ENCODE data around the gene CYP26B1. TPM values are rescaled to one million over a fixed set of nuclear protein-coding genes. Genes with fewer than 3 reads are reported as not detected.
"Not testable (repeated sequence)": the region's sequence is repeated elsewhere in the genome, so short reads cannot be mapped to it uniquely, and the experiment has no call there.

The CYP26B1 gene
- total RNA-seq, 1 experiment from 2014 or later = 1.8 TPM

- in situ Hi-C loops (cut with HindIII; ENCODE audit: low pct_unique_long_range_greater_than_20kb, low sequenced_read_pairs) = no loop called here
- no peak for DNase-seq (ENCODE audit: low read depth, low spot score)
These were observed 44.5 kb downstream of the CYP26B1 start for GRCh38 chr2:72103161-72103560.

GRCh38 chr2:72098935-72099334 lies 48.7 kb downstream of the CYP26B1 start:
- in situ Hi-C loops (cut with HindIII; ENCODE audit: low pct_unique_long_range_greater_than_20kb, low sequenced_read_pairs) = no loop called here
- DNase-seq (ENCODE audit: low read depth, low spot score) = no peak

GRCh38 chr2:72097276-72097675 lies 50.4 kb downstream of the CYP26B1 start:
- no peak for DNase-seq (ENCODE audit: low read depth, low spot score)
- in situ Hi-C loops (cut with HindIII; ENCODE audit: low pct_unique_long_range_greater_than_20kb, low sequenced_read_pairs) = no loop called here

GRCh38 chr2:72096181-72096580 lies 51.5 kb downstream of the CYP26B1 start:
- in situ Hi-C loops (cut with HindIII; ENCODE audit: low pct_unique_long_range_greater_than_20kb, low sequenced_read_pairs) = no loop called here
- DNase-seq (ENCODE audit: low read depth, low spot score) = no peak

GRCh38 chr2:72095364-72095763 lies 52.3 kb downstream of the CYP26B1 start:
- in situ Hi-C loops (cut with HindIII; ENCODE audit: low pct_unique_long_range_greater_than_20kb, low sequenced_read_pairs) = no loop called here
- DNase-seq (ENCODE audit: low read depth, low spot score) = no peak

GRCh38 chr2:72094701-72095100 lies 53.0 kb downstream of the CYP26B1 start:
- no peak for DNase-seq (ENCODE audit: low read depth, low spot score)
- in situ Hi-C loops (cut with HindIII; ENCODE audit: low pct_unique_long_range_greater_than_20kb, low sequenced_read_pairs) = no loop called here

GRCh38 chr2:72092111-72092510 lies 55.6 kb downstream of the CYP26B1 start:
- DNase-seq (ENCODE audit: low read depth, low spot score) = no peak
- in situ Hi-C loops (cut with HindIII; ENCODE audit: low pct_unique_long_range_greater_than_20kb, low sequenced_read_pairs) = no loop called here

GRCh38 chr2:72090781-72091482 lies 56.7 kb downstream of the CYP26B1 start:
- DNase-seq (ENCODE audit: low read depth, low spot score) = no peak
- in situ Hi-C loops (cut with HindIII; ENCODE audit: low pct_unique_long_range_greater_than_20kb, low sequenced_read_pairs) = no loop called here

- in situ Hi-C loops (cut with HindIII; ENCODE audit: low pct_unique_long_range_greater_than_20kb, low sequenced_read_pairs) = no loop called here
- no peak for DNase-seq (ENCODE audit: low read depth, low spot score)
These were observed 57.4 kb downstream of the CYP26B1 start for GRCh38 chr2:72090271-72090720.

- no peak for DNase-seq (ENCODE audit: low read depth, low spot score)
- in situ Hi-C loops (cut with HindIII; ENCODE audit: low pct_unique_long_range_greater_than_20kb, low sequenced_read_pairs) = no loop called here
These were observed 58.1 kb downstream of the CYP26B1 start for GRCh38 chr2:72089537-72089936.

- in situ Hi-C loops (cut with HindIII; ENCODE audit: low pct_unique_long_range_greater_than_20kb, low sequenced_read_pairs) = no loop called here
These were observed 58.6 kb downstream of the CYP26B1 start for GRCh38 chr2:72089028-72089427.

GRCh38 chr2:72086871-72087633 lies 60.6 kb downstream of the CYP26B1 start:
- DNase-seq (ENCODE audit: low read depth, low spot score); in situ Hi-C loops (cut with HindIII; ENCODE audit: low pct_unique_long_range_greater_than_20kb, low sequenced_read_pairs): not testable (repeated sequence)

More at GRCh38 chr2:72089028-72089427, 58.6 kb downstream of the CYP26B1 start:
- DNase-seq (ENCODE audit: low read depth, low spot score) = no peak

GRCh38 chr2:72085513-72085912 lies 62.1 kb downstream of the CYP26B1 start:
- no peak for DNase-seq (ENCODE audit: low read depth, low spot score)
- in situ Hi-C loops (cut with HindIII; ENCODE audit: low pct_unique_long_range_greater_than_20kb, low sequenced_read_pairs) = no loop called here

GRCh38 chr2:72085036-72085435 lies 62.6 kb downstream of the CYP26B1 start:
- in situ Hi-C loops (cut with HindIII; ENCODE audit: low pct_unique_long_range_greater_than_20kb, low sequenced_read_pairs) = no loop called here

GRCh38 chr2:72084584-72084976 lies 63.1 kb downstream of the CYP26B1 start:
- in situ Hi-C loops (cut with HindIII; ENCODE audit: low pct_unique_long_range_greater_than_20kb, low sequenced_read_pairs) = no loop called here
- DNase-seq (ENCODE audit: low read depth, low spot score) = no peak

More at GRCh38 chr2:72085036-72085435, 62.6 kb downstream of the CYP26B1 start:
- no peak for DNase-seq (ENCODE audit: low read depth, low spot score)

- no peak for DNase-seq (ENCODE audit: low read depth, low spot score)
- in situ Hi-C loops (cut with HindIII; ENCODE audit: low pct_unique_long_range_greater_than_20kb, low sequenced_read_pairs) = no loop called here
These were observed 63.7 kb downstream of the CYP26B1 start for GRCh38 chr2:72083751-72084583.

- DNase-seq (ENCODE audit: low read depth, low spot score) = no peak
- in situ Hi-C loops (cut with HindIII; ENCODE audit: low pct_unique_long_range_greater_than_20kb, low sequenced_read_pairs) = no loop called here
These were observed 64.8 kb downstream of the CYP26B1 start for GRCh38 chr2:72082887-72083286.

GRCh38 chr2:72082021-72082601 lies 65.6 kb downstream of the CYP26B1 start:
- no peak for DNase-seq (ENCODE audit: low read depth, low spot score)
- in situ Hi-C loops (cut with HindIII; ENCODE audit: low pct_unique_long_range_greater_than_20kb, low sequenced_read_pairs) = no loop called here

All from SK-MEL-5 (cell line).